ENCODE measurements around the gene VSTM2L.

Gene VSTM2L

GRCh38 chr20:37899105-37900045 lies 3.6 kb upstream of the VSTM2L start:
- in situ Hi-C loops (cut with MboI; ENCODE audit: low sequenced_read_pairs) = no loop called here

- in situ Hi-C loops (cut with MboI; ENCODE audit: low sequenced_read_pairs) = no loop called here
These were observed 1.7 kb upstream of the VSTM2L start for GRCh38 chr20:37901240-37901639.

GRCh38 chr20:37901654-37902503 lies 1.0 kb upstream of the VSTM2L start:
- in situ Hi-C loops (cut with MboI; ENCODE audit: low sequenced_read_pairs) = no loop called here

GRCh38 chr20:37903317-37904007 lies 535 bp downstream of the VSTM2L start:
- in situ Hi-C loops (cut with MboI; ENCODE audit: low sequenced_read_pairs) = no loop called here

- in situ Hi-C loops (cut with MboI; ENCODE audit: low sequenced_read_pairs) = no loop called here
These were observed 1.2 kb downstream of the VSTM2L start for GRCh38 chr20:37904008-37904642.

- in situ Hi-C loops (cut with MboI; ENCODE audit: low sequenced_read_pairs) = no loop called here
These were observed 2.0 kb downstream of the VSTM2L start for GRCh38 chr20:37904845-37905373.

GRCh38 chr20:37905671-37906613 lies 3.0 kb downstream of the VSTM2L start:
- in situ Hi-C loops (cut with MboI; ENCODE audit: low sequenced_read_pairs) = no loop called here

GRCh38 chr20:37907330-37907676 lies 4.4 kb downstream of the VSTM2L start:
- in situ Hi-C loops (cut with MboI; ENCODE audit: low sequenced_read_pairs) = no loop called here

GRCh38 chr20:37907677-37908401 lies 4.9 kb downstream of the VSTM2L start:
- in situ Hi-C loops (cut with MboI; ENCODE audit: low sequenced_read_pairs) = no loop called here

GRCh38 chr20:37911261-37911660 lies 8.3 kb downstream of the VSTM2L start:
- in situ Hi-C loops (cut with MboI; ENCODE audit: low sequenced_read_pairs) = no loop called here

- in situ Hi-C loops (cut with MboI; ENCODE audit: low sequenced_read_pairs) = no loop called here
These were observed 8.9 kb downstream of the VSTM2L start for GRCh38 chr20:37911838-37912281.

- in situ Hi-C loops (cut with MboI; ENCODE audit: low sequenced_read_pairs) = no loop called here
These were observed 9.9 kb downstream of the VSTM2L start for GRCh38 chr20:37912874-37913273.

- in situ Hi-C loops (cut with MboI; ENCODE audit: low sequenced_read_pairs) = no loop called here
These were observed 10.8 kb downstream of the VSTM2L start for GRCh38 chr20:37913567-37914366.

GRCh38 chr20:37914367-37914671 lies 11.4 kb downstream of the VSTM2L start:
- in situ Hi-C loops (cut with MboI; ENCODE audit: low sequenced_read_pairs) = no loop called here

GRCh38 chr20:37914672-37915433 lies 11.9 kb downstream of the VSTM2L start:
- in situ Hi-C loops (cut with MboI; ENCODE audit: low sequenced_read_pairs) = no loop called here

GRCh38 chr20:37915434-37915787 lies 12.5 kb downstream of the VSTM2L start:
- in situ Hi-C loops (cut with MboI; ENCODE audit: low sequenced_read_pairs) = no loop called here

GRCh38 chr20:37915800-37916570 lies 13.1 kb downstream of the VSTM2L start:
- in situ Hi-C loops (cut with MboI; ENCODE audit: low sequenced_read_pairs) = no loop called here
